HG02840 (cell line): Measurements from ENCODE around the gene RHOT2.
"Not testable (repeated sequence)": the region's sequence is repeated elsewhere in the genome, so short reads cannot be mapped to it uniquely, and the experiment has no call there.

Experiments used
- ATAC-seq: cut with Tn5 transposase; IDR thresholded peaks from one replicate; pipeline ENCODE4 v1.9.1; 2021; ENCODE audit warnings: mild to moderate bottlenecking, moderate library complexity, moderate number of reproducible peaks; ENCODE audit not compliant: unreplicated experiment, low FRiP score

RHOT2 gene

GRCh38 chr16:711084-711483, 43.2 kb downstream of the RHOT2 start:
- no peak for ATAC-seq

DNA sequence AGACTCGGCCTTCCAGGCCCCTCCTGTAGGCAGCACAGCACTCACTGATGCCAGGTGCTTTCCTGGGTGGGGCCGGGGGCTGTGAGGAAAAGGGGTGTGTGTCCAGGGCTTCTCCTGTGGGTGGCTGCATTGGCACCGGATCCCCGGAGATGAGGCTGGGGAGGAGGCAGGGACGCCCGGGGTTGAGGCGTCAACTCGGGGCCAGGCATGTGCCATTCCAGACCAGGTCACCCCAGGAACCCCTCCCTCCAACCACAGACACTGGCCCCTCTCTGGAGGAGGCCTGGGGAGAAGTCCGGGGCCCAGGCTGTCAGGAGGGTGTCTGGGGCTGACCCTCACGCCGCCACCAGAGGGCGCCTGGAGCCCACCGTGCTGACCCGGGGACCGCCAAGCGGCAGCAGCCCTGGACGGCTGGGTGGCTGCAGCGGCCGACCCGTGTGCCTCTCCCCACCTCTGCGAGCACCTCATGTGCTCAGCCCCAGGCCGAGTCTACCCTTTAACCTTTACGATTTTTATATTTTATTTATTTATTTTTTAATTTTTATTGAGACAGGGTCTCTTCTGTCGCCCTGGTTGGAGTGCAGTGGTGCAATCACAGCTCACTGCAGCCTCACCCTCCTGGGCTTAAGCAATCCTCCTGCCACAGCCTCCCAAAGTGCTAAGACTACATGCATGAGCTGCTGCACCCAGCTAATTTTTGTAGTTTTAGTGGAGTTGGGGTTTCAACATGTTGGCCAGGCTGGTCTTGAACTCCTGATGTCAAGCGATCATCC, 43.8 kb downstream of the RHOT2 start:
- ATAC-seq = no peak

DNA sequence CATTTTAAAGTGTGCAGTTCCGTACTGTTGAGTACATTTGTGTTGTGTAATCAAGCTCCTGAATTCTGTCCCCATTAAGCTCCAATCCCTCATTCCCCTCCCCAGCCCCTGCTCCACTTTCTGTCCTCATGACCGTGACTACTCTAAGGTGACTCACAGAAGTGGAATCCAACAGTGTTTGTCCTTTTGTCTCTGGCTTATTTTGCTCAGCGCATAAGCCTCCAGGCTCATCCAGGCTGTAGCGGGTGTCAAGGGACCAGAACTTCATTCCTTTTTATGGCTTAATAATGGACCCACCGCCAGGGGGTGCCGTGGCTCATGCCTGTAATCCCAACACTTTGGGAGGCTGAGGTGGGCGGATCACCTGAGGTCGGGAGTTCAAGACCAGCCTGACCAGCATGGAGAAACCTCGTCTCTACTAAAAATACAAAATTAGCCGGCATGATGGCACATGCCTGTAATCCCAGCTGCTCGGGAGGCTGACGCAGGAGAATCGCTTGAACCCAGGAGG, 44.9 kb downstream of the RHOT2 start:
- not testable (repeated sequence) for ATAC-seq

- ATAC-seq = no peak
Observed at GRCh38 chr16:714079-714478, 46.1 kb downstream of the RHOT2 start.

DNA sequence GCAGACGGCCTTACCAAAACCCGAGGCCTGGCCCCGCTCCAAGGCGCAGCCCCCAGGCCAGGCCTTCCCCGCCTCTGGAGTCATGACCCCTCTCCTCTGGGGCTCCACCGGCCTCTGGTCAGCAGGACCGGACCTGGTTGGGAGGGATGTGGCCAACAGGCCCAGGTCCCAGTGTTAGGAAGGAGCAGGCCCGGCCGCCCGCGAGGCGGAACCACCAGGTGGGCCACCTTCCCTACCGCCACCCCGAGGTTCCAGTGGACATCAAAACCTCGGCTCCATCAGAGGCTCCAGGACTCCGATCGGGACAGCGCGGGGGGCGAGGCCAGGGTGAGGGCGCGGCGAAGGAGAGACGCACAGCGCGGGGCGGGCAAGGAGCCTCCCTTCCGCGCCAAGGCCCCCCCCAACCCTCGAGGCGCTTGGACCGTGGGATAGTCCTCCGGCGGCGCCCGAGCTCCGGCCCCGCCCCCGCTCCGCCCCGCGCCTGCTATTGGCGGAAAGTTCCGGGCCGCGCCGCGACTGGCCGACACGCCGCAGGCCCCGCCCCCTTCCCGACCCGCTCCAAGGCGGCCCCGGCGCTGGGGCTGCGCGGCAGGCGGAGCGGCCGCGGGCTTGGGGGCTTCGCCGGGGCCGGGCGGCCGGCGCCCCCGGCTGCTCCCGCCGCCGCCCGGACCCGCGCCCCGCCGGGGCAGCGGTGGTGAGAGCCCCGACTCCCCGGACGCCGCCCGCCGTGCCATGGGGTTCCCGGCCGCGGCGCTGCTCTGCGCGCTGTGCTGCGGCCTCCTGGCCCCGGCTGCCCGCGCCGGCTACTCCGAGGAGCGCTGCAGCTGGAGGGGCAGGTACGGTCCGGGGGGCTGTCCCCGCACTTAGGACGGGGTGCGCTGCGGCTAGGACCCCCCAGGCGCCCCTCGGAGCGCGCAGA, 46.9 kb downstream of the RHOT2 start, which contains the start of gene METRN:
Gene METRN, plus strand, starts transcription at position 561 of the 919 bp plus-strand sequence. Its CDS starts 172 bp downstream, at position 733.
- ATAC-seq = peak; percentile 54

- no peak for ATAC-seq
Observed at GRCh38 chr16:715477-716199, 47.7 kb downstream of the RHOT2 start.

GRCh38 chr16:716200-716568, 48.3 kb downstream of the RHOT2 start:
- ATAC-seq = no peak

- no peak for ATAC-seq
Observed at GRCh38 chr16:716768-717325, 48.9 kb downstream of the RHOT2 start.

DNA sequence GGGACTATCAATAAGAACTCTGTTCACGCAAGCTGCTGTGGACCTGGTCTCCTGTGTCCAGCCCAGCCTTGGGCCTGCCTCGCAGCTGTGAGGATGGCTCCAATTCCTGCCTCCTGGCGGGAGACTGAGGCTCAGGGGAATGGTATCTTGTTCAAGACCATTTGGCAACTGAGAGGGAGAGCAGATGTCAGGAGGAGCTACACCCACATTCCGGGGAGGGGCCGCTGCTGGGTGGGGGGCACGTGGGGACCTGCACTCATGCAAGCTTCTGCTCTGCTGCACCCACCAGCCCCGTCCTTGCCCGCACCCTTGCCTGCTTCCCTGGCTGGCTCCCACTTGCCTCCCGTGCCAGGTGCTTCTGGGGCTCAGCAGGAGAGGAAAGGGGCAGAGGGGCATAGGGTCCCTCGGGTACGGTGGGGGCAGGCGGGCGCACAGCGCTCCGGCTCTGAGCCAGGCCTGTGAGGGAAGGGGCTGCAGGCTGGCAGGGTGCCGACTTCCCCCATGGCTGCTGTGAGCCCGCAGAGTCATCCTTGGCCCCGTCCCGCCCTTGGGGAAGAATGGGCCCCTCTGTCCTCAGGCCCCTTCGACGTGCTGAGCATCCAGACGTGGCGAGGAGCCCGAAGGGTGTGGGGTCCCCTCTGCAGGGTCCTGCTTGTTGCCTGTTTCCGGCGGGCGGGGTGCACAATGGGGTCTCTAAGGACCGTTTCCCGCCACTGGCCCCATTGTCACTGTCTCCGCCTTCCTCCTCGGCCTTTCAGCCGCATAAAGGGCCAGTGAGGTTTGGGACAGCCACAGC, 49.7 kb downstream of the RHOT2 start:
- no peak for ATAC-seq

GRCh38 chr16:718389-718788, 50.5 kb downstream of the RHOT2 start:
- no peak for ATAC-seq

DNA sequence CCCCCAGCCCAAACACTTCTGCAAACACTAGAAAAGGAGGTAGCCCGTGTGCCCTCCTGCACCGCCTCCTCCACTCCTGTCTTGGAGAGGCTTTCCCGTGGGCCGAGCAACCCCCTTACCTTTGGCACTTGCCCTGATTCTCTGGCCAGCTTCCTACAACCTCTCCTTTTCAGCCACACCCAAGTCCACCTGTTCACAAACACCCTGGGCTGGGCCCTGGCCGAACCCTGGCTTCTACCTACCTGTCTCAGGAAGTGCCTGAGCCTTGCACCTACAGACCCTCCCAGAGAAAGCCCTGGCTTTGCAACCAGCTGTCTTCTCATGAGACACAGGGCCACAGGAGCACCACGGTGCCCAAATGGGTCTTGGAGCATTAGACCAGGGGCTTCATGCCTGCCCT, 51.0 kb downstream of the RHOT2 start:
- no peak for ATAC-seq

DNA sequence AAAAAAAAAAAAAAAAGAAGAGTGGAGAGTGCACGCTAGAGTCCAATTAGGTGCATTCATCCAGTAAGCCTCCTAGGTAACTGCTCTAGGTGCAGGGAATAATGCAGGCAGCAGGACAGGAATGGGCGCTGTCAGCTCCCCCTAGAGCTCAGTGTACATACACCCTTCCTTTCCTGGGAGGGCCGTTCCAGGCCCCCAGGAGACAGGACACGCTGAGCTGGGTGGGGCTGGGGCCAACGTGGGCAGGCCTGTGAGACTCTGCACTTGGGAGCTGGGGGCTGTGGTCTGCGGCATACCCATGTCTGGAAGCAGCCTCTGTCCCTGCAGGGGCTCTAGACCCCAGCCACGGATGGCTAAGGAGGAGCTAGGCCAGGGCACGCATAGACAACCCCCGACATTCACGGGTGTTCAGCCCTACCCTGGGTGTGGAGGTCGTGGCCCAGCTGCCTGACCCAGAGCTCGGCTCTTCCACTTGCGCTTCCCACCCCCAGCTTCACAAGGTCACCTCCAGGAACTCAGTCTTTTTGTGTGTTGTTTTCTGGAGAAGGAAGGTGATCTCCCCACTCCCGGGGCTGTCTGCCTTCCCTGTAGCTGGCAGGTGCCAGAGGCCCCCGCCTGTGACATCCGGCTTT, 52.0 kb downstream of the RHOT2 start:
- no peak for ATAC-seq

DNA sequence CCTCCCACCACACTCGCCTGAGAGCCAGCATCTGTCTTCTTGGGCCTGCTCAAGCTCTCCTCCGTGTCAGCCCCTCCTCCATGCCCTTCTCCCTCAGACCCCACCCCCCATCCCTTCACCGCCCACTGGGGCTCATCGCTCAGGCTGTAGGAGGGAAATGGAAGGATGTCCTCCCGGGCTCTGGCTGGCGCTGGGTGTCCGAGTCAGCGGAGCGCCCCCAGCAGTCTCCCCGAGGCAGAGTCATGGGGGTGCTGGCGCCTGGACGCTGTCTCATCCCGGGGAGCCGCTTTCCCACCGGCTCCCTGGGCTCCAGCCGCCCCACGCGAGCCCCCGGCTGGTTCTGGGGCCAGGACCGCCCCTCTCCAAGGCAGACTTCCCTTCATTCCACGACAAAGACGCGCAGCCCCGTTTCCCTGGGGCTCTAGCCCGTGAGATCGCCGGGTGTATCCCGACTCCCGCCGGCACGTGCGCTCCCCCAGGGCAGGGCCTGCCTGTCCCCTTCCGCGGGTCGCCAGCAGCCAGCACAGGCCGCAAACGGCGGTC, 52.6 kb downstream of the RHOT2 start:
- ATAC-seq = peak; percentile 7

- peak; percentile 62 for ATAC-seq
Observed at GRCh38 chr16:720990-721764, 53.2 kb downstream of the RHOT2 start, which contains the start of gene ANTKMT. Gene ANTKMT, plus strand, starts transcription at chr16:721146. Its CDS starts 129 bp downstream, at chr16:721275.

- no peak for ATAC-seq
Observed at GRCh38 chr16:721765-722540, 54.0 kb downstream of the RHOT2 start.

- no peak for ATAC-seq
Observed at GRCh38 chr16:722835-723633, 55.1 kb downstream of the RHOT2 start.
